Endometrial microvascular endothelial cells (primary cell): ENCODE results near the gene ZNF280A. TPM values are rescaled to one million over a fixed set of nuclear protein-coding genes. Genes with fewer than 3 reads are reported as not detected.
"Not testable (repeated sequence)": the region's sequence is repeated elsewhere in the genome, so short reads cannot be mapped to it uniquely, and the experiment has no call there.

Experiments used
- in situ Hi-C: cut with HindIII; loops from 2 replicates; pipeline ENCODE4 v1.10.0; 2017; ENCODE audit warnings: low sequenced_read_pairs, low pct_unique_long_range_greater_than_20kb; ENCODE audit errors: inconsistent ontology term
- total RNA-seq: library from RNA; depleted of rRNA; stranded (reverse); fragments of >200 nt; gene quantifications from one replicate; pipeline ENCODE4 v1.2.3, GENCODE V29; 2015; ENCODE audit errors: inconsistent ontology term

The ZNF280A gene
- total RNA-seq, 1 donor from 2014 or later: 0.09 TPM

GRCh38 chr22:22520667-22521602 lies 865 bp upstream of the ZNF280A start:
- in situ Hi-C loops: no loop called here

- in situ Hi-C loops: no loop called here
Measured at GRCh38 chr22:22519591-22519990, 479 bp downstream of the ZNF280A start.

GRCh38 chr22:22516992-22517391 lies 3.1 kb downstream of the ZNF280A start:
- in situ Hi-C loops: no loop called here

- in situ Hi-C loops: no loop called here
Measured at GRCh38 chr22:22515890-22516289, 4.2 kb downstream of the ZNF280A start.

- in situ Hi-C loops: not testable (repeated sequence)
Measured at GRCh38 chr22:22514431-22514830, 5.6 kb downstream of the ZNF280A start.

- in situ Hi-C loops: no loop called here
Measured at GRCh38 chr22:22513619-22514018, 6.5 kb downstream of the ZNF280A start.

- in situ Hi-C loops: no loop called here
Measured at GRCh38 chr22:22512951-22513350, 7.1 kb downstream of the ZNF280A start.

- in situ Hi-C loops: not testable (repeated sequence)
Measured at GRCh38 chr22:22510833-22511232, 9.2 kb downstream of the ZNF280A start.

GRCh38 chr22:22509912-22510311 lies 10.2 kb downstream of the ZNF280A start:
- in situ Hi-C loops: not testable (repeated sequence)

- in situ Hi-C loops: no loop called here
Measured at GRCh38 chr22:22508274-22509176, 11.5 kb downstream of the ZNF280A start, which contains the start of gene ZNF280B. ZNF280B (minus strand) TSS chr22:22508742; CDS start chr22:22489398, 19,344 bp downstream.

GRCh38 chr22:22507743-22508273 lies 12.3 kb downstream of the ZNF280A start:
- in situ Hi-C loops: no loop called here

GRCh38 chr22:22506736-22507135 lies 13.3 kb downstream of the ZNF280A start:
- in situ Hi-C loops: no loop called here

GRCh38 chr22:22498267-22498666 lies 21.8 kb downstream of the ZNF280A start:
- in situ Hi-C loops: no loop called here

- in situ Hi-C loops: not testable (repeated sequence)
Measured at GRCh38 chr22:22491589-22491988, 28.5 kb downstream of the ZNF280A start.

GRCh38 chr22:22488736-22489135 lies 31.3 kb downstream of the ZNF280A start:
- in situ Hi-C loops: no loop called here

GRCh38 chr22:22487869-22488597 lies 32.0 kb downstream of the ZNF280A start:
- in situ Hi-C loops: no loop called here

GRCh38 chr22:22487059-22487458 lies 33.0 kb downstream of the ZNF280A start:
- in situ Hi-C loops: no loop called here

- in situ Hi-C loops: no loop called here
Measured at GRCh38 chr22:22486132-22486899, 33.8 kb downstream of the ZNF280A start.
